ENCODE data around the gene WARS2. TPM values are rescaled to one million over a fixed set of nuclear protein-coding genes. Genes with fewer than 3 reads are reported as not detected.

Gene WARS2
- total RNA-seq, 1 donor from 2014 or later = 5.8 TPM

Other genes with a start within 250 kb of the WARS2 start
- gene TBX15, start 152.3 kb downstream of the WARS2 start, total RNA-seq = 0.43 TPM
- gene HAO2, start 228.1 kb upstream of the WARS2 start, total RNA-seq = not detected

Data from Right ventricle myocardium inferior (tissue), 1 donor.